Neural progenitor cell (in vitro differentiated cells): ENCODE results near the gene TRANK1. TPM values are rescaled to one million over a fixed set of nuclear protein-coding genes. Genes with fewer than 3 reads are reported as not detected.

Experiments
- DNase-seq: peaks from one replicate; pipeline ENCODE4 v3.0.0-alpha.2; 2016; ENCODE audit warnings: low spot score
- H2AFZ ChIP-seq: fragments of 200-600 bp; sonication (generic); replicated peaks from 2 replicates; pipeline ENCODE4 v1.6.1; 2016; ENCODE audit warnings: antibody characterized with exemption
- H3F3A ChIP-seq: fragments of 200-600 bp; sonication (generic); 2 replicates; pipeline ENCODE4 v1.6.1; 2016; ENCODE audit warnings: antibody characterized with exemption, low read depth
- H3K27ac ChIP-seq: fragments of 200-600 bp; sonication (generic); 2 replicates; pipeline ENCODE4 v1.5.1; 2016; ENCODE audit warnings: mild to moderate bottlenecking
- H3K27me3 ChIP-seq: fragments of 200-600 bp; sonication (generic); 2 replicates; pipeline ENCODE4 v1.6.1; 2016; ENCODE audit warnings: mild to moderate bottlenecking, moderate library complexity
- H3K36me3 ChIP-seq: fragments of 200-600 bp; sonication (generic); 2 replicates; pipeline ENCODE4 v1.5.1; 2016
- H3K4me1 ChIP-seq: fragments of 200-600 bp; sonication (generic); 2 replicates; pipeline ENCODE4 v1.6.1; 2016; ENCODE audit warnings: mixed run types
- H3K4me2 ChIP-seq: fragments of 200-600 bp; sonication (generic); 2 replicates; pipeline ENCODE4 v1.6.1; 2016
- H3K4me3 ChIP-seq: fragments of 200-600 bp; sonication (generic); 2 replicates; pipeline ENCODE4 v1.5.1; 2016
- H3K79me2 ChIP-seq: fragments of 200-600 bp; sonication (generic); 2 replicates; pipeline ENCODE4 v1.6.1; 2016; ENCODE audit warnings: low read depth
- H3K9ac ChIP-seq: fragments of 200-600 bp; sonication (generic); 2 replicates; pipeline ENCODE4 v1.6.1; 2016
- H3K9me3 ChIP-seq: fragments of 200-600 bp; sonication (generic); 2 replicates; pipeline ENCODE4 v1.5.1; 2016; ENCODE audit warnings: low read depth
- H4K20me1 ChIP-seq: fragments of 200-600 bp; sonication (generic); 2 replicates; pipeline ENCODE4 v1.6.1; 2016; ENCODE audit warnings: low read depth
- H3K27ac Mint-ChIP-seq: 3 replicates; pipeline ENCODE4 v1.8.0; 2021; ENCODE audit warnings: mixed read lengths
- H3K27me3 Mint-ChIP-seq: 2 replicates; pipeline ENCODE4 v1.8.0; 2022; ENCODE audit warnings: low read depth, mild to moderate bottlenecking, inconsistent platforms, moderate library complexity, mixed read lengths; ENCODE audit not compliant: insufficient read depth
- H3K36me3 Mint-ChIP-seq: 3 replicates; pipeline ENCODE4 v1.8.0; 2021; ENCODE audit warnings: mixed read lengths
- H3K4me1 Mint-ChIP-seq: 3 replicates; pipeline ENCODE4 v1.8.0; 2021; ENCODE audit warnings: mixed read lengths
- H3K4me3 Mint-ChIP-seq: 3 replicates; pipeline ENCODE4 v1.8.0; 2021; ENCODE audit warnings: mild to moderate bottlenecking, moderate library complexity, mixed read lengths
- H3K9me3 Mint-ChIP-seq: 3 replicates; pipeline ENCODE4 v1.8.0; 2020; ENCODE audit warnings: mixed read lengths
- EZH2 ChIP-seq: fragments of 200-600 bp; sonication (generic); IDR thresholded peaks from 2 replicates; pipeline ENCODE4 v1.6.1; 2017; ENCODE audit warnings: antibody characterized with exemption, mild to moderate bottlenecking, moderate library complexity
- EZH2phosphoT487 ChIP-seq: fragments of 200-600 bp; sonication (generic); IDR thresholded peaks from 2 replicates; pipeline ENCODE4 v1.6.1; 2017; ENCODE audit warnings: antibody characterized with exemption
- total RNA-seq: library from RNA; depleted of rRNA; stranded (reverse); fragments of >200 nt; gene quantifications from 2 replicates; pipeline ENCODE4 v1.2.3, GENCODE V29; 2015; ENCODE audit warnings: low replicate concordance
- TF ChIP-seq, protein P1 (sequence below): fragments of 200-600 bp; sonication (generic); IDR thresholded peaks from 2 replicates; pipeline ENCODE4 v1.5.1; 2017; ENCODE audit warnings: antibody characterized with exemption, mild to moderate bottlenecking

Gene TRANK1
- total RNA-seq, 1 donor from 2014 or later = 10.5 TPM

DNA sequence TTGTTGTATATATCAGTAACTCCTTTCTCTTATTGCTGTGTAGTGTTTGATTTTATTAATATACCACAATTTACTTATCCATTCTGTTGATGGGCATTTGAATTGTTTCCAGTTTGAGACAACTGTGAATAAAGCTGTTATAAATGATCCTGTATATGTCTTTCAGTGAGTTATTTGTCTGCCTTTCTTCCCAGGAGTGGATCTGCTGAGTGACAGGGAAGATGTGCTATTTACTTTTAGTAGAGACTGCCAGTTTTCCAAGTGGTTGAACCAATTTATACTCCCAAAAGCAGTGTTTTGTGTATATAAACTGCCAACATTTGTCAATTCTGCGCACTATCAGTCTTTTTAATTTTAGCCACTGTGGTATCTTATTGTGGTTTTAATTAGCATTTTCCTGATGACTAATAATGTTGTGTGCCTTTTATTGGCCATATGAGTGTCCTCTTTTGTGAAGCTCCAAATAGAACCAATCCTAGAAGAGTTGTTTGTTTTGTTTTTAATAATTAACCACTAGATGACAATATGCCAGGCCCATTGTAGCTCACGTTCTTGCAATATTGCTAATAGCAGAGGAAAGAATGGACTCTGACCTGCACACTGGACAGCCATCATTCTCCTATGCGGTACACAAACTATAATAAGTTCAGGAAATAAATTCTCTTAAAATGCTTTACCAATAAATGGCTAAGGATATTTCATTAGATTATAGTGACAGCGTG is 25.3 kb downstream of the TRANK1 start:
- H3K36me3 Mint-ChIP-seq = no peaks in the 10 kb centered on the region
- Histone ChIP-seq H3K9ac (no peak overlapping the region), H4K20me1 (no peaks in the 10 kb centered on the region), H3K9me3 (no peaks in the 10 kb centered on the region), H3F3A (no peaks in the 10 kb centered on the region), H3K4me1 (peaks cover 6% of the 10 kb centered on the region), H3K27me3 (no peaks in the 10 kb centered on the region), H2AFZ (no peak overlapping the region), H3K4me2 (no peak overlapping the region), H3K79me2 (no peaks in the 10 kb centered on the region), H3K27ac (no peak overlapping the region), H3K4me3 (no peak overlapping the region), H3K36me3 (no peaks in the 10 kb centered on the region)
- H3K4me1 Mint-ChIP-seq = no peaks in the 10 kb centered on the region
- peaks cover 9% of the 10 kb centered on the region for H3K9me3 Mint-ChIP-seq
- DNase-seq = no peak
- peaks cover 3% of the 10 kb centered on the region for H3K27me3 Mint-ChIP-seq
- no peak overlapping the region for H3K27ac Mint-ChIP-seq
- TF ChIP-seq, protein P1, sequence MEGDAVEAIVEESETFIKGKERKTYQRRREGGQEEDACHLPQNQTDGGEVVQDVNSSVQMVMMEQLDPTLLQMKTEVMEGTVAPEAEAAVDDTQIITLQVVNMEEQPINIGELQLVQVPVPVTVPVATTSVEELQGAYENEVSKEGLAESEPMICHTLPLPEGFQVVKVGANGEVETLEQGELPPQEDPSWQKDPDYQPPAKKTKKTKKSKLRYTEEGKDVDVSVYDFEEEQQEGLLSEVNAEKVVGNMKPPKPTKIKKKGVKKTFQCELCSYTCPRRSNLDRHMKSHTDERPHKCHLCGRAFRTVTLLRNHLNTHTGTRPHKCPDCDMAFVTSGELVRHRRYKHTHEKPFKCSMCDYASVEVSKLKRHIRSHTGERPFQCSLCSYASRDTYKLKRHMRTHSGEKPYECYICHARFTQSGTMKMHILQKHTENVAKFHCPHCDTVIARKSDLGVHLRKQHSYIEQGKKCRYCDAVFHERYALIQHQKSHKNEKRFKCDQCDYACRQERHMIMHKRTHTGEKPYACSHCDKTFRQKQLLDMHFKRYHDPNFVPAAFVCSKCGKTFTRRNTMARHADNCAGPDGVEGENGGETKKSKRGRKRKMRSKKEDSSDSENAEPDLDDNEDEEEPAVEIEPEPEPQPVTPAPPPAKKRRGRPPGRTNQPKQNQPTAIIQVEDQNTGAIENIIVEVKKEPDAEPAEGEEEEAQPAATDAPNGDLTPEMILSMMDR = no peak
- TF ChIP-seq EZH2phosphoT487 (no peak), EZH2 (no peak)
- no peak overlapping the region for H3K4me3 Mint-ChIP-seq

DNA sequence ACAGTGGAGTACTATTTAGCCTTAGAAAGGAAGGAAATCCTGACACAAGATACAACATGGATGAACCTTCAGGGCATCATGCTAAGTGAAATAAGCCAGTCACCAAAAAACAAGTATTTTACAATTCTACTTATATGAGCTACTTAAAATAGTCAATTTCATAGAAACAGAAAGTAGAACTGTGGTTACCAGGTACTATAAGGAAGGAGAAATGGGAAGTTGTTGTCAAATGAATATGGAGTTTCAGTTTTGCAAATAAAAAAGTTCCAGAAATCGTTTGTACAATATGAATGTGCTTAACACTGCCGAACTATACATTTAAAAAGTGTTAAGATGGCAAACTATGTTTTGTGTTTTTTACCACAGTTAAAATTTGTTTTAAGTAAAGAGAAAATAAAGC is 26.8 kb downstream of the TRANK1 start:
- H3K4me1 ChIP-seq = no peaks in the 10 kb centered on the region
- H3K4me3 ChIP-seq = no peak overlapping the region
- Mint-ChIP-seq H3K36me3 (no peaks in the 10 kb centered on the region), H3K27me3 (no peaks in the 10 kb centered on the region), H3K9me3 (peaks cover 8% of the 10 kb centered on the region), H3K4me3 (no peak overlapping the region), H3K27ac (no peak overlapping the region), H3K4me1 (no peaks in the 10 kb centered on the region)
- DNase-seq = no peak
- H3F3A ChIP-seq = no peaks in the 10 kb centered on the region
- H2AFZ ChIP-seq = no peak overlapping the region
- no peak overlapping the region for H3K27ac ChIP-seq
- H3K9ac ChIP-seq = no peak overlapping the region
- no peak overlapping the region for H3K4me2 ChIP-seq
- no peaks in the 10 kb centered on the region for H3K27me3 ChIP-seq
- no peaks in the 10 kb centered on the region for H4K20me1 ChIP-seq
- no peaks in the 10 kb centered on the region for H3K36me3 ChIP-seq
- H3K79me2 ChIP-seq = no peaks in the 10 kb centered on the region
- H3K9me3 ChIP-seq = no peaks in the 10 kb centered on the region
- TF ChIP-seq, protein P1 = no peak

DNA sequence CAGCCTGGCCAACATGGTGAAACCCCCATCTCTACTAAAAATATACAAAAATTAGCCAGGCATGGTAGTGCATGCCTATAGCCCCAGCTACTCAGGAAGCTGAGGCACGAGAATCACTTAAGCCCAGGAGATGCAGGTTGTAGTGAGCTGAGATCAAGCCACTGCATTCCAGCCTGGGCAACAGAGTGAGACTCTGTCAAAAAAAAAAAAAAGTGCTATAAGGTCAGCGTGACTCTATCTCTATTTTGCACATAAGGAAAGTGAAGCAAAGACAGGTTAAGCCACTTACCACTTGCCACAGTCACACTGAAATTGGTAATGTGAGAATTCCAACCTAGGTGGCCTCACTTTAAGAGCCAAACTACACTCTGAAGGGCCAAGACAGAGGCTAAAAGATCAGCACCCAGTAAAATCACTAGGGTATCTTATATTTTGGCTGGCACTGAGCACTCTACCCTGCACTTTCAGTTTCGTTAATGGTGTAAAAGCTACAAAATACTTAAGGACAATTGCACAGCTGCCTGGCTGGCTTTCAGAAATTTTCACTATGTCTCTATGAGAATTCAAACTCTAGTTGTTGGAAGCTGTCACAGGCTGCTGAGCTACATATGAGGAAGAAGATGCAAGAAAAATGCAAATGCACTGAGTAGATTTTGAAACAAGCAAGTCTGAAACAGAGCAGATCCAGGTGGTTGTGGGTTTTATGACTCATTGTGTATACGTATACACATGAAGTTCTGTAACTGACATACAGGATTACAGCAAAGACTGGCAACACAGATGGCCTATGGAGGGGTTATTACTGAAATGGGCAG is 32.7 kb downstream of the TRANK1 start:
- H3K9me3 Mint-ChIP-seq = no peaks in the 10 kb centered on the region
- Histone ChIP-seq H4K20me1 (no peaks in the 10 kb centered on the region), H3F3A (no peaks in the 10 kb centered on the region), H3K9me3 (no peaks in the 10 kb centered on the region), H3K4me3 (no peak overlapping the region), H3K4me2 (no peak overlapping the region), H3K36me3 (no peaks in the 10 kb centered on the region), H3K79me2 (no peaks in the 10 kb centered on the region), H3K9ac (no peak overlapping the region), H2AFZ (no peak overlapping the region), H3K27me3 (no peaks in the 10 kb centered on the region), H3K4me1 (no peaks in the 10 kb centered on the region), H3K27ac (no peak overlapping the region)
- no peaks in the 10 kb centered on the region for H3K36me3 Mint-ChIP-seq
- DNase-seq = no peak
- H3K27me3 Mint-ChIP-seq = no peaks in the 10 kb centered on the region
- TF ChIP-seq EZH2phosphoT487 = no peak
- TF ChIP-seq EZH2 = no peak
- TF ChIP-seq, protein P1 = no peak
- H3K4me3 Mint-ChIP-seq = no peak overlapping the region
- H3K27ac Mint-ChIP-seq = no peak overlapping the region
- H3K4me1 Mint-ChIP-seq = no peaks in the 10 kb centered on the region
